HepG2 (cell line): Measurements from ENCODE around the gene LRRC27. TPM values are rescaled to one million over a fixed set of nuclear protein-coding genes. Genes with fewer than 3 reads are reported as not detected.

ENCODE experiments used
- ATAC-seq: fragments of 200-7000 bp; cut with Tn5 transposase; 3 replicates; pipeline ENCODE4 v1.9.1; 2020; ENCODE audit warnings: mild to moderate bottlenecking, moderate library complexity
- BruUV-seq: library from RNA; stranded (reverse); fragments of 400-500 nt; replicated peaks from 2 replicates; lab custom pipeline; 2021; lab: Mats Ljungman, UMichigan
- CTCF ChIA-PET: fragments of 300-600 bp; formaldehyde crosslinking; extraction: SDS; loops from one replicate; lab custom pipeline; 2021; ENCODE audit warnings: low total read pairs, inconsistent platforms, low intra/inter-chr PET ratio; lab: Yijun Ruan, JAX
- POLR2A ChIA-PET: fragments of 350-600 bp; sonication (Branson Sonifier 250); formaldehyde crosslinking; loops from one replicate; lab custom pipeline; 2020; ENCODE audit warnings: antibody characterized with exemption, inconsistent platforms; lab: Yijun Ruan, JAX
- DNase-seq: peaks from one replicate; pipeline ENCODE4 v3.0.0-alpha.2; 2015; ENCODE audit warnings: low spot score
- FAIRE-seq: peaks from 3 replicates; lab custom pipeline; 2011; peaks lifted over from hg19 to GRCh38; lab: Jason Lieb, UNC
- H2AFZ ChIP-seq: one replicate; pipeline ENCODE4 v1.6.1; 2011; ENCODE audit warnings: low read length, inconsistent platforms
- H3K27ac ChIP-seq: fragments of 300-600 bp; 3 replicates; pipeline ENCODE4 v1.8.0; 2011; ENCODE audit warnings: mixed run types, mild to moderate bottlenecking, mixed read lengths, low read length, inconsistent platforms; ENCODE audit not compliant: insufficient read depth; ENCODE audit errors: extremely low read length
- H3K27me3 ChIP-seq, 2 experiments: fragments of 200-600 bp in 1 of 2; 2 replicates in 1 of 2; 3 replicates in 1 of 2; pipeline versions ENCODE4 v1.6.0 to v1.8.0; 2011; ENCODE audit warnings: low read length in 2 of 2, mild to moderate bottlenecking in 2 of 2, moderate library complexity in 2 of 2, inconsistent platforms in 1 of 2; ENCODE audit not compliant: insufficient read depth in 2 of 2, control insufficient read depth in 1 of 2
- H3K36me3 ChIP-seq, 2 experiments: fragments of 200-600 bp in 1 of 2; replicated peaks in 1 of 2; 2 replicates in 1 of 2; 3 replicates in 1 of 2; pipeline versions ENCODE4 v1.5.1 to v1.8.0; 2011; ENCODE audit warnings: low read length in 2 of 2, inconsistent platforms in 1 of 2; ENCODE audit not compliant: insufficient read depth in 2 of 2, control insufficient read depth in 1 of 2
- H3K4me1 ChIP-seq: 2 replicates; pipeline ENCODE4 v1.5.1; 2012; ENCODE audit warnings: low read length, inconsistent platforms; ENCODE audit not compliant: insufficient read depth
- H3K4me2 ChIP-seq: 2 replicates; pipeline ENCODE4 v1.6.0; 2011; ENCODE audit warnings: low read depth, low read length, inconsistent platforms
- H3K4me3 ChIP-seq, 3 experiments: fragments of 200-600 bp in 1 of 3; sonication (generic), shearing (Covaris generic) in 1 of 3; replicated peaks in 1 of 3; 2 replicates each; pipeline ENCODE4 v1.5.1; 2011 to 2016; ENCODE audit warnings: low read length in 3 of 3, inconsistent platforms in 2 of 3, low read depth in 2 of 3, mild to moderate bottlenecking in 2 of 3, control low read depth in 1 of 3, mixed read lengths in 1 of 3; ENCODE audit not compliant: insufficient read depth in 1 of 3
- H3K79me2 ChIP-seq: one replicate; pipeline ENCODE4 v1.6.1; 2011; ENCODE audit warnings: low read length, inconsistent platforms; ENCODE audit not compliant: insufficient read depth
- H3K9ac ChIP-seq: 2 replicates; pipeline ENCODE4 v1.6.0; 2011; ENCODE audit warnings: mild to moderate bottlenecking, low read depth, low read length, inconsistent platforms; ENCODE audit not compliant: insufficient read depth
- H3K9me3 ChIP-seq: 2 replicates; pipeline ENCODE4 v1.5.1; 2012; ENCODE audit warnings: mild to moderate bottlenecking, low read length
- H4K20me1 ChIP-seq: 2 replicates; pipeline ENCODE4 v1.6.0; 2011; ENCODE audit warnings: inconsistent platforms, mild to moderate bottlenecking, low read length, moderate library complexity; ENCODE audit not compliant: insufficient read depth
- NR2F1 ChIP-seq, 2 experiments: fragments of 450-650 bp in 1 of 2; formaldehyde crosslinking in 1 of 2; IDR thresholded peaks; 2 replicates each; pipeline versions ENCODE4 v1.5.0 to v1.6.1; 2016 to 2020; ENCODE audit warnings: mild to moderate bottlenecking in 1 of 2, missing compliant biosample characterization in 1 of 2, missing genetic modification reagents in 1 of 2, moderate library complexity in 1 of 2
- STAG1 ChIP-seq: sonication (generic); formaldehyde crosslinking; IDR thresholded peaks from 2 replicates; pipeline ENCODE4 v1.4.0; 2020; ENCODE audit warnings: missing genetic modification reagents
- WGBS: methylation state at CpG from one replicate; pipeline ENCODE4 v1.1.6; 2017; ENCODE audit warnings: low lambda C conversion rate; 5-methylcytosine and 5-hydroxymethylcytosine counted together
- in situ Hi-C: cut with HindIII; loops from 2 replicates; pipeline ENCODE4 v1.10.0; 2017; ENCODE audit warnings: low pct_unique_long_range_greater_than_20kb; ENCODE audit not compliant: extremely low pct_ligation_motif_present
- intact Hi-C: fragments of 100-400 bp; cut with micrococcal nuclease; formaldehyde crosslinking; loops from one replicate; pipeline ENCODE4 v1.10.0; 2022; ENCODE audit not compliant: unreplicated experiment
- polyA plus RNA-seq, 8 experiments: library from polyadenylated mRNA; depleted of rRNA in 3 of 8; stranded (reverse) in 7 of 8; unstranded in 1 of 8; fragments of >200 nt; fragmentation: Illumina TruSeq in 4 of 8; extraction: Trizol in 4 of 8; gene quantifications; 2 replicates each; pipeline versions ENCODE4 v1.2.1 to v1.2.3, GENCODE V29; 2011 to 2016; ENCODE audit warnings: low read depth in 4 of 8, missing spikeins in 1 of 8, mixed read lengths in 1 of 8; ENCODE audit not compliant: insufficient read depth in 1 of 8
- total RNA-seq, 5 experiments: library from RNA; depleted of rRNA; stranded (reverse); fragments of >200 nt; fragmentation: Illumina TruSeq; extraction: Trizol; gene quantifications; 2 replicates each; pipeline ENCODE4 v1.2.3, GENCODE V29; 2016; ENCODE audit warnings: low read depth in 1 of 5
- TF ChIP-seq, protein P1 (sequence below): sonication (generic); formaldehyde crosslinking; IDR thresholded peaks from 2 replicates; pipeline ENCODE4 v1.5.0; 2020; ENCODE audit warnings: mild to moderate bottlenecking, missing genetic modification reagents, moderate library complexity
- TF ChIP-seq, protein P2 (sequence below): sonication (generic); formaldehyde crosslinking; IDR thresholded peaks from 2 replicates; pipeline ENCODE4 v1.5.1; 2020; ENCODE audit warnings: mild to moderate bottlenecking, missing genetic modification reagents, moderate library complexity
- TF ChIP-seq, protein P3 (sequence below): sonication (generic); formaldehyde crosslinking; IDR thresholded peaks from 2 replicates; pipeline ENCODE4 v1.5.0; 2020; ENCODE audit warnings: missing genetic modification reagents, mild to moderate bottlenecking, borderline replicate concordance

The LRRC27 gene
- total and polyA plus RNA-seq, 2 of the 13 experiments (the other 11 are each of a cell fraction or from before 2014, with no cell fraction given): 4.2 to 4.6 TPM

DNA sequence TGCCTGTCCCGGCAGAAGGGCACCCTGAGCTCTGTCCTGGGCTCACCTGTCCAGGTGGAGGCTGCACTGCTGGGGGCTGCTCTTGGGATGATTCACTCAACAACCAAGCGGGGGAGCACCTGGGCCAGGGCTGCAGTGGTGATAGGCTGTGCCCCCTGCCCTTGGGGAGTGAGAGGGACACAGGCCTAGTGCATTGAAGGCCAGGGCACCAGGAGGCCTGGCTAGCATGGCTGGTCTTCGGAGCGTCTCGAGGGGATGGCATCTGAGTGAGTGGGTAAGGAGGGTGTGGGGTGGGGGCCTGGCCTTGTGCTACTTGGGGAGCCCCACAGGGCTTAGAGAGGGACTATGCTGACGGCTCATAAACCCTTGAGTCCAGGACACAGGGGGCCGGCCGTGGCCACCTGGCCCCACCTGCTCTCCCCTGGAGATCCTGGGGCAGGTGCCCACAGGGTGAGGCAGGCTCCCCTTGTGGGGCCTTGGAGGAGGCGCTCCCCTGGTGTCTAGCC lies 68.1 kb downstream of the LRRC27 start:
- no peaks in the 10 kb centered on the region for H3K9me3 ChIP-seq
- no peak overlapping the region for H3K4me2 ChIP-seq
- in situ Hi-C loops (no loop called here), intact Hi-C loops (no loop called here)
- no TSS peak for BruUV-seq
- H3K36me3 ChIP-seq: no peaks in the 10 kb centered on the region; a peak in 1 of 5 replicates
- H3K27me3 ChIP-seq: peaks cover 0 to 5% of the 10 kb centered on the region in 2 experiments; a peak in 2 of 5 replicates
- H3K4me1 ChIP-seq: peaks cover 18% of the 10 kb centered on the region
- DNase-seq (no peak), FAIRE-seq (no peak), ATAC-seq (no peak)
- CTCF ChIA-PET: no interaction called here
- no peak overlapping the region for H3K9ac ChIP-seq
- H2AFZ ChIP-seq: no peak overlapping the region
- no peak overlapping the region for H3K27ac ChIP-seq
- H3K4me3 ChIP-seq: no peak overlapping the region
- TF ChIP-seq, protein P1, sequence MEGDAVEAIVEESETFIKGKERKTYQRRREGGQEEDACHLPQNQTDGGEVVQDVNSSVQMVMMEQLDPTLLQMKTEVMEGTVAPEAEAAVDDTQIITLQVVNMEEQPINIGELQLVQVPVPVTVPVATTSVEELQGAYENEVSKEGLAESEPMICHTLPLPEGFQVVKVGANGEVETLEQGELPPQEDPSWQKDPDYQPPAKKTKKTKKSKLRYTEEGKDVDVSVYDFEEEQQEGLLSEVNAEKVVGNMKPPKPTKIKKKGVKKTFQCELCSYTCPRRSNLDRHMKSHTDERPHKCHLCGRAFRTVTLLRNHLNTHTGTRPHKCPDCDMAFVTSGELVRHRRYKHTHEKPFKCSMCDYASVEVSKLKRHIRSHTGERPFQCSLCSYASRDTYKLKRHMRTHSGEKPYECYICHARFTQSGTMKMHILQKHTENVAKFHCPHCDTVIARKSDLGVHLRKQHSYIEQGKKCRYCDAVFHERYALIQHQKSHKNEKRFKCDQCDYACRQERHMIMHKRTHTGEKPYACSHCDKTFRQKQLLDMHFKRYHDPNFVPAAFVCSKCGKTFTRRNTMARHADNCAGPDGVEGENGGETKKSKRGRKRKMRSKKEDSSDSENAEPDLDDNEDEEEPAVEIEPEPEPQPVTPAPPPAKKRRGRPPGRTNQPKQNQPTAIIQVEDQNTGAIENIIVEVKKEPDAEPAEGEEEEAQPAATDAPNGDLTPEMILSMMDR (CRISPR knock-in tag): peak; percentile 51
- TF ChIP-seq, protein P2, sequence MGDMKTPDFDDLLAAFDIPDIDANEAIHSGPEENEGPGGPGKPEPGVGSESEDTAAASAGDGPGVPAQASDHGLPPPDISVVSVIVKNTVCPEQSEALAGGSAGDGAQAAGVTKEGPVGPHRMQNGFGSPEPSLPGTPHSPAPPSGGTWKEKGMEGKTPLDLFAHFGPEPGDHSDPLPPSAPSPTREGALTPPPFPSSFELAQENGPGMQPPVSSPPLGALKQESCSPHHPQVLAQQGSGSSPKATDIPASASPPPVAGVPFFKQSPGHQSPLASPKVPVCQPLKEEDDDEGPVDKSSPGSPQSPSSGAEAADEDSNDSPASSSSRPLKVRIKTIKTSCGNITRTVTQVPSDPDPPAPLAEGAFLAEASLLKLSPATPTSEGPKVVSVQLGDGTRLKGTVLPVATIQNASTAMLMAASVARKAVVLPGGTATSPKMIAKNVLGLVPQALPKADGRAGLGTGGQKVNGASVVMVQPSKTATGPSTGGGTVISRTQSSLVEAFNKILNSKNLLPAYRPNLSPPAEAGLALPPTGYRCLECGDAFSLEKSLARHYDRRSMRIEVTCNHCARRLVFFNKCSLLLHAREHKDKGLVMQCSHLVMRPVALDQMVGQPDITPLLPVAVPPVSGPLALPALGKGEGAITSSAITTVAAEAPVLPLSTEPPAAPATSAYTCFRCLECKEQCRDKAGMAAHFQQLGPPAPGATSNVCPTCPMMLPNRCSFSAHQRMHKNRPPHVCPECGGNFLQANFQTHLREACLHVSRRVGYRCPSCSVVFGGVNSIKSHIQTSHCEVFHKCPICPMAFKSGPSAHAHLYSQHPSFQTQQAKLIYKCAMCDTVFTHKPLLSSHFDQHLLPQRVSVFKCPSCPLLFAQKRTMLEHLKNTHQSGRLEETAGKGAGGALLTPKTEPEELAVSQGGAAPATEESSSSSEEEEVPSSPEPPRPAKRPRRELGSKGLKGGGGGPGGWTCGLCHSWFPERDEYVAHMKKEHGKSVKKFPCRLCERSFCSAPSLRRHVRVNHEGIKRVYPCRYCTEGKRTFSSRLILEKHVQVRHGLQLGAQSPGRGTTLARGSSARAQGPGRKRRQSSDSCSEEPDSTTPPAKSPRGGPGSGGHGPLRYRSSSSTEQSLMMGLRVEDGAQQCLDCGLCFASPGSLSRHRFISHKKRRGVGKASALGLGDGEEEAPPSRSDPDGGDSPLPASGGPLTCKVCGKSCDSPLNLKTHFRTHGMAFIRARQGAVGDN (CRISPR knock-in tag): 0 out of 2 replicates have a peak, but pooled peaks have one; percentile 8
- TF ChIP-seq NR2F1 (CRISPR knock-in tag; IDR thresholded peaks at IDR 0.05) (no peak), STAG1 (CRISPR knock-in tag) (peak; percentile 20; the same call in 1 of the 2 replicates)
- TF ChIP-seq, protein P3, sequence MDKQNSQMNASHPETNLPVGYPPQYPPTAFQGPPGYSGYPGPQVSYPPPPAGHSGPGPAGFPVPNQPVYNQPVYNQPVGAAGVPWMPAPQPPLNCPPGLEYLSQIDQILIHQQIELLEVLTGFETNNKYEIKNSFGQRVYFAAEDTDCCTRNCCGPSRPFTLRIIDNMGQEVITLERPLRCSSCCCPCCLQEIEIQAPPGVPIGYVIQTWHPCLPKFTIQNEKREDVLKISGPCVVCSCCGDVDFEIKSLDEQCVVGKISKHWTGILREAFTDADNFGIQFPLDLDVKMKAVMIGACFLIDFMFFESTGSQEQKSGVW (CRISPR knock-in tag): no peak
- H3K79me2 ChIP-seq: no peaks in the 10 kb centered on the region
- POLR2A ChIA-PET: no interaction called here
- WGBS: 84% methylated on average over 5 of the region's 9 CpGs
- H4K20me1 ChIP-seq: no peaks in the 10 kb centered on the region
